OCI-LY7 (cell line): ENCODE data around the gene COL13A1. TPM values are rescaled to one million over a fixed set of nuclear protein-coding genes. Genes with fewer than 3 reads are reported as not detected.

ENCODE experiments used
- BruUV-seq: library from RNA; stranded (reverse); fragments of 400-500 nt; replicated peaks from 2 replicates; lab custom pipeline; 2021; lab: Mats Ljungman, UMichigan
- CTCF ChIA-PET: fragments of 300-600 bp; sonication (Branson Sonifier 250); formaldehyde crosslinking; loops from one replicate; lab custom pipeline; 2022; ENCODE audit warnings: antibody characterized with exemption; ENCODE audit not compliant: unreplicated experiment; lab: Charles Lee
- POLR2A ChIA-PET: fragments of 300-600 bp; sonication (Branson Sonifier 250); formaldehyde crosslinking; loops from one replicate; lab custom pipeline; 2022; ENCODE audit warnings: antibody characterized with exemption; lab: Charles Lee
- DNase-seq: peaks from one replicate; pipeline ENCODE4 v3.0.0-alpha.2; 2015; ENCODE audit warnings: low spot score
- H2AFZ ChIP-seq: fragments of 200-600 bp; sonication (generic), shearing (Covaris generic); 2 replicates; pipeline ENCODE4 v1.6.1; 2014; ENCODE audit warnings: mild to moderate bottlenecking, antibody characterized with exemption, low read length, moderate library complexity
- H3K27ac ChIP-seq: fragments of 200-600 bp; sonication (generic); 2 replicates; pipeline ENCODE4 v1.5.1; 2014; ENCODE audit warnings: mixed run types, low read depth, mild to moderate bottlenecking, moderate library complexity, low read length, inconsistent platforms; ENCODE audit not compliant: poor library complexity, severe bottlenecking
- H3K36me3 ChIP-seq: fragments of 200-600 bp; sonication (generic); 2 replicates; pipeline ENCODE4 v1.6.1; 2014; ENCODE audit warnings: mild to moderate bottlenecking, antibody characterized with exemption, low read length, moderate library complexity, mixed read lengths; ENCODE audit not compliant: insufficient read depth
- H3K4me1 ChIP-seq: fragments of 200-600 bp; sonication (generic); 2 replicates; pipeline ENCODE4 v1.5.1; 2014; ENCODE audit warnings: mild to moderate bottlenecking, low read length; ENCODE audit not compliant: insufficient read depth, poor library complexity, severe bottlenecking
- H3K4me2 ChIP-seq: fragments of 200-600 bp; sonication (generic); 2 replicates; pipeline ENCODE4 v1.6.1; 2014; ENCODE audit warnings: mild to moderate bottlenecking, low read length
- H3K4me3 ChIP-seq: fragments of 200-600 bp; sonication (generic); 2 replicates; pipeline ENCODE4 v1.5.1; 2014; ENCODE audit warnings: mild to moderate bottlenecking, low read depth, low read length; ENCODE audit not compliant: poor library complexity, severe bottlenecking
- H3K79me2 ChIP-seq: fragments of 200-600 bp; sonication (generic); 2 replicates; pipeline ENCODE4 v1.6.1; 2016; ENCODE audit warnings: low read depth, mild to moderate bottlenecking, low read length, moderate library complexity, mixed read lengths; ENCODE audit not compliant: insufficient read depth
- H3K9me2 ChIP-seq: fragments of 200-600 bp; sonication (generic); 2 replicates; pipeline ENCODE4 v1.6.1; 2016; ENCODE audit warnings: mild to moderate bottlenecking, low read length, mixed read lengths; ENCODE audit not compliant: insufficient read depth
- H3K9me3 ChIP-seq: fragments of 200-600 bp; sonication (generic); 2 replicates; pipeline ENCODE4 v1.6.1; 2014; ENCODE audit warnings: mild to moderate bottlenecking, mixed run types, low read length, mixed read lengths
- H4K20me1 ChIP-seq: fragments of 200-600 bp; sonication (generic); 2 replicates; pipeline ENCODE4 v1.6.1; 2014; ENCODE audit warnings: mild to moderate bottlenecking, antibody characterized with exemption, low read length, moderate library complexity, mixed read lengths; ENCODE audit not compliant: insufficient read depth
- EZH2phosphoT487 ChIP-seq: fragments of 200-600 bp; sonication (generic); IDR thresholded peaks from 2 replicates; pipeline ENCODE4 v1.6.1; 2018; ENCODE audit warnings: low read depth, borderline replicate concordance, mild to moderate bottlenecking, mixed run types, antibody characterized with exemption, low read length, moderate library complexity, mixed read lengths
- intact Hi-C: fragments of 100-400 bp; cut with micrococcal nuclease; formaldehyde crosslinking; loops from one replicate; pipeline ENCODE4 v1.10.0; 2022; ENCODE audit not compliant: unreplicated experiment
- total RNA-seq, 2 experiments: library from RNA; depleted of rRNA in 1 of 2; stranded (reverse); fragments of >200 nt in 1 of 2; shearing (Covaris generic) in 1 of 2; gene quantifications; 2 replicates each; pipeline ENCODE4 v1.2.3, GENCODE V29; 2014 to 2022
- TF ChIP-seq, protein P1 (sequence below): fragments of 200-600 bp; sonication (generic); conservative IDR thresholded peaks from 2 replicates; pipeline ENCODE4 v1.5.1; 2014; ENCODE audit warnings: mild to moderate bottlenecking, antibody characterized with exemption, low read length, moderate library complexity, mixed read lengths

Gene COL13A1
- total RNA-seq, 2 experiments from 2014 or later: 0.06 TPM; not detected in 1

GRCh38 chr10:69768386-69768785 lies 33.3 kb upstream of the COL13A1 start:
- Histone ChIP-seq H4K20me1 (no peaks in the 10 kb centered on the region), H3K27ac (no peak overlapping the region), H3K4me1 (no peaks in the 10 kb centered on the region), H3K36me3 (no peaks in the 10 kb centered on the region), H2AFZ (no peak overlapping the region), H3K4me2 (no peak overlapping the region), H3K4me3 (no peak overlapping the region), H3K79me2 (no peaks in the 10 kb centered on the region), H3K9me2 (no peaks in the 10 kb centered on the region), H3K9me3 (no peaks in the 10 kb centered on the region)
- no peak for DNase-seq
- intact Hi-C loops: no loop called here
- TF ChIP-seq, protein P1, sequence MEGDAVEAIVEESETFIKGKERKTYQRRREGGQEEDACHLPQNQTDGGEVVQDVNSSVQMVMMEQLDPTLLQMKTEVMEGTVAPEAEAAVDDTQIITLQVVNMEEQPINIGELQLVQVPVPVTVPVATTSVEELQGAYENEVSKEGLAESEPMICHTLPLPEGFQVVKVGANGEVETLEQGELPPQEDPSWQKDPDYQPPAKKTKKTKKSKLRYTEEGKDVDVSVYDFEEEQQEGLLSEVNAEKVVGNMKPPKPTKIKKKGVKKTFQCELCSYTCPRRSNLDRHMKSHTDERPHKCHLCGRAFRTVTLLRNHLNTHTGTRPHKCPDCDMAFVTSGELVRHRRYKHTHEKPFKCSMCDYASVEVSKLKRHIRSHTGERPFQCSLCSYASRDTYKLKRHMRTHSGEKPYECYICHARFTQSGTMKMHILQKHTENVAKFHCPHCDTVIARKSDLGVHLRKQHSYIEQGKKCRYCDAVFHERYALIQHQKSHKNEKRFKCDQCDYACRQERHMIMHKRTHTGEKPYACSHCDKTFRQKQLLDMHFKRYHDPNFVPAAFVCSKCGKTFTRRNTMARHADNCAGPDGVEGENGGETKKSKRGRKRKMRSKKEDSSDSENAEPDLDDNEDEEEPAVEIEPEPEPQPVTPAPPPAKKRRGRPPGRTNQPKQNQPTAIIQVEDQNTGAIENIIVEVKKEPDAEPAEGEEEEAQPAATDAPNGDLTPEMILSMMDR: no peak
- TF ChIP-seq EZH2phosphoT487: no peak
- ChIA-PET POLR2A (no interaction called here), CTCF (no interaction called here)
- BruUV-seq: no TSS peak

GRCh38 chr10:69769395-69769992 lies 32.2 kb upstream of the COL13A1 start:
- no TSS peak for BruUV-seq
- Histone ChIP-seq H3K4me2 (no peak overlapping the region), H2AFZ (no peak overlapping the region), H4K20me1 (no peaks in the 10 kb centered on the region), H3K27ac (no peak overlapping the region), H3K4me1 (no peaks in the 10 kb centered on the region), H3K9me2 (no peaks in the 10 kb centered on the region), H3K9me3 (no peaks in the 10 kb centered on the region), H3K36me3 (no peaks in the 10 kb centered on the region), H3K79me2 (no peaks in the 10 kb centered on the region), H3K4me3 (no peak overlapping the region)
- POLR2A ChIA-PET: interaction anchor here (0.6 kb wide), 2 partner anchors 123 to 530 kb away, joined by 3 read pairs; no protein-coding TSS in a partner anchor
- CTCF ChIA-PET: no interaction called here
- DNase-seq: no peak
- intact Hi-C loops: no loop called here
- TF ChIP-seq, protein P1: no peak
- no peak for TF ChIP-seq EZH2phosphoT487

GRCh38 chr10:69772933-69773704 lies 28.6 kb upstream of the COL13A1 start:
- H3K9me2 ChIP-seq: no peaks in the 10 kb centered on the region
- H3K36me3 ChIP-seq: no peaks in the 10 kb centered on the region
- intact Hi-C loops: no loop called here
- no peaks in the 10 kb centered on the region for H3K9me3 ChIP-seq
- DNase-seq: no peak
- H3K4me1 ChIP-seq: no peaks in the 10 kb centered on the region
- H3K79me2 ChIP-seq: no peaks in the 10 kb centered on the region
- H3K4me2 ChIP-seq: no peak overlapping the region
- BruUV-seq: no TSS peak
- POLR2A ChIA-PET: no interaction called here
- no peaks in the 10 kb centered on the region for H4K20me1 ChIP-seq
- no peak overlapping the region for H3K4me3 ChIP-seq
- CTCF ChIA-PET: no interaction called here
- H2AFZ ChIP-seq: no peak overlapping the region
- no peak overlapping the region for H3K27ac ChIP-seq
- TF ChIP-seq, protein P1: no peak
- TF ChIP-seq EZH2phosphoT487: no peak
